HFF-Myc (cell line): ENCODE data around the gene MRPS25.

Experiments used
- DNase-seq: peaks from one replicate; pipeline ENCODE4 v3.0.0-alpha.2; 2011; ENCODE audit warnings: low read depth; ENCODE audit errors: extremely low read depth
- H3K4me3 ChIP-seq: replicated peaks from 2 replicates; pipeline ENCODE4 v1.5.1; 2011; ENCODE audit warnings: low read depth, mild to moderate bottlenecking, control low read depth, low read length
- CTCF ChIP-seq: IDR thresholded peaks from 2 replicates; pipeline ENCODE4 v1.5.1; 2012; ENCODE audit warnings: mild to moderate bottlenecking, low read depth, low read length, control low read depth; ENCODE audit errors: missing control alignments

The MRPS25 gene

GRCh38 chr3:15107075-15107947 is 42.2 kb upstream of the MRPS25 start:
- no peak for DNase-seq
- no peak overlapping the region for H3K4me3 ChIP-seq
- TF ChIP-seq CTCF: no peak

DNA sequence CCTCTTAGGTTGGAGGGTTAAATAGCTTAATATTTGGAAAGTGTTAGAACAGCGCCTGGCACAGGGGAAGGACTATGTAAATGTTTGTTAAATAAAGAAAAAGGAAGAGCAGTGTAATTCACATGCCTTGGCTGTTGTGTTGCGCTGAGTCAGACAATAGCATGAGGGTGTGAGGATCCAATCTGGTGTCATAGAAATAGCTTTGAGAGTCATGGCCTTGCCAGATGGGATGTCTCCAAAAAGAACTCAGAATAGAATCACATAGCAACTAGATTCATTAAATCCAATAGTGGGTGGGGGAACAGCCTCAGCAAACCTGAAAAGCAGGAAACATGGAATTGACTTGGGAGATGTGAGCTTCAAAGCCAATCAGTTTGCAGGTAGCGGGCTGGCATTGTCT is 37.7 kb upstream of the MRPS25 start:
- no peak overlapping the region for H3K4me3 ChIP-seq
- TF ChIP-seq CTCF: no peak
- no peak for DNase-seq

DNA sequence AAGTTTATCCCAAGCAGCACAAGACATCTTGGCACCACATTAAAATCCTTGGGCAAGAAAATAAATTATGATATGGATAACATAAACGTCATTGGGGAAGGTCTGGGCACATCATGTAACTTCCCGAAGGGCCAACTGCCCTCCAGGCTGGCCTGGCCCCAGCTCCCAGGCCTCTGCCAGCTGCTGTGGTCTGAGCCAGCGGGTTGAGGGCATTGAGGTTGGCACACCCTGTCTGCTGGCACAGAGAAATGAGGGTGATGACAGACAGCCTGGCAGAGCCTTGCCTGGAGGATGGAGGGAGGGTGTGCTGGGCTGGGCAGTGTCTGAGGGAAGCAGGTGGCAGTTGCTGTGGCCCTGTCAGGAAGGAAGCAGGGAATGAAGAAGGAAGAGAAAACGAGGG is 37.1 kb upstream of the MRPS25 start:
- DNase-seq: no peak
- no peak for TF ChIP-seq CTCF
- H3K4me3 ChIP-seq: no peak overlapping the region

GRCh38 chr3:15099364-15100098 is 34.4 kb upstream of the MRPS25 start:
- peak overlapping the region; percentile 90 for H3K4me3 ChIP-seq
- no peak for TF ChIP-seq CTCF
- DNase-seq: no peak

GRCh38 chr3:15098503-15099363 is 33.6 kb upstream of the MRPS25 start, which contains the start of gene RBSN:
Gene RBSN (minus strand): TSS chr3:15099148. CDS start chr3:15096120, 3,028 bp downstream.
- peak; percentile 69 for DNase-seq
- H3K4me3 ChIP-seq: peak within 1 kb of the TSS; percentile 90
- TF ChIP-seq CTCF: no peak

GRCh38 chr3:15097891-15098290 is 32.8 kb upstream of the MRPS25 start:
- no peak for DNase-seq
- H3K4me3 ChIP-seq: peak overlapping the region; percentile 90
- TF ChIP-seq CTCF: no peak
